WI38 (cell line): ENCODE data around the gene CARD11.

Experiments used
- H3K4me3 ChIP-seq: 2 replicates; pipeline ENCODE4 v1.5.1; 2011; ENCODE audit warnings: low read depth, mild to moderate bottlenecking, control low read depth, low read length
- TF ChIP-seq, protein P1 (sequence below): IDR thresholded peaks from 2 replicates; pipeline ENCODE4 v1.5.1; 2012; ENCODE audit warnings: low read depth, mild to moderate bottlenecking, control low read depth, low read length

Gene CARD11

GRCh38 chr7:2979951-2980350, 63.7 kb downstream of the CARD11 start:
- no peak overlapping the region for H3K4me3 ChIP-seq
- TF ChIP-seq, protein P1, sequence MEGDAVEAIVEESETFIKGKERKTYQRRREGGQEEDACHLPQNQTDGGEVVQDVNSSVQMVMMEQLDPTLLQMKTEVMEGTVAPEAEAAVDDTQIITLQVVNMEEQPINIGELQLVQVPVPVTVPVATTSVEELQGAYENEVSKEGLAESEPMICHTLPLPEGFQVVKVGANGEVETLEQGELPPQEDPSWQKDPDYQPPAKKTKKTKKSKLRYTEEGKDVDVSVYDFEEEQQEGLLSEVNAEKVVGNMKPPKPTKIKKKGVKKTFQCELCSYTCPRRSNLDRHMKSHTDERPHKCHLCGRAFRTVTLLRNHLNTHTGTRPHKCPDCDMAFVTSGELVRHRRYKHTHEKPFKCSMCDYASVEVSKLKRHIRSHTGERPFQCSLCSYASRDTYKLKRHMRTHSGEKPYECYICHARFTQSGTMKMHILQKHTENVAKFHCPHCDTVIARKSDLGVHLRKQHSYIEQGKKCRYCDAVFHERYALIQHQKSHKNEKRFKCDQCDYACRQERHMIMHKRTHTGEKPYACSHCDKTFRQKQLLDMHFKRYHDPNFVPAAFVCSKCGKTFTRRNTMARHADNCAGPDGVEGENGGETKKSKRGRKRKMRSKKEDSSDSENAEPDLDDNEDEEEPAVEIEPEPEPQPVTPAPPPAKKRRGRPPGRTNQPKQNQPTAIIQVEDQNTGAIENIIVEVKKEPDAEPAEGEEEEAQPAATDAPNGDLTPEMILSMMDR: no peak

GRCh38 chr7:2979201-2979631, 64.5 kb downstream of the CARD11 start:
- no peak overlapping the region for H3K4me3 ChIP-seq
- TF ChIP-seq, protein P1: no peak

GRCh38 chr7:2978408-2978807, 65.3 kb downstream of the CARD11 start:
- TF ChIP-seq, protein P1: no peak
- H3K4me3 ChIP-seq: no peak overlapping the region

DNA sequence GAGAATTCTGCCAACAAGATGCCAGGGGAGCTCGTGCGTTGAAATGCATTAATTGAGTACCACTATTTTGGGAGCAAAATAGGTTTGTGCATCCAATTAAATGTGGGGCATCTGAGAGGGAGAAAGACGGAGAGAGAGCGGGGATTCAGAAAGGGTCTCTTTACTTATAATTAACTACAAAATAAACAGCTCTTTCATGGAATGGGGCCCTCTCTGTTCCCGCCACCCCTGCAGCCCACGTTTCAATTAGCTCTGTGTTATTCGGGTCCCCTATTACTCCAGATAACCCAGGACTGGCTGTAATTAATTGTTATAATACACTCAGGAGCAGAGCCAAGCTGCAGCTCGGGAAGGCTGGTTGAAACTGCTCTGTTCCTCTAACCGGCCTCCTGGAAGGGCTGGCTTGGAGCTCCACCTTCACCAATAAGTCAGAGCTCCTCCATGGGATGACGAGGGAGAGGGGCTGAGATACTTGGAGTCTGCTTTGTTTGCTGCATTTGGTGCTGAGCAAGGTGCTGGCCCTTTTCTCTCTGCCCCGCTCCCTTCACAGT, 67.8 kb downstream of the CARD11 start:
- TF ChIP-seq, protein P1: no peak

GRCh38 chr7:2974093-2974819, 69.4 kb downstream of the CARD11 start:
- TF ChIP-seq, protein P1: no peak
- H3K4me3 ChIP-seq: no peak overlapping the region

More for the DNA sequence above, 67.8 kb downstream of the CARD11 start:
- H3K4me3 ChIP-seq: no peak overlapping the region

GRCh38 chr7:2972835-2973161, 70.9 kb downstream of the CARD11 start:
- TF ChIP-seq, protein P1: no peak

More at GRCh38 chr7:2972835-2973161, 70.9 kb downstream of the CARD11 start:
- H3K4me3 ChIP-seq: no peak overlapping the region
